Endothelial cell of umbilical vein (primary cell): Measurements from ENCODE around the gene CELSR1. TPM values are rescaled to one million over a fixed set of nuclear protein-coding genes. Genes with fewer than 3 reads are reported as not detected.

Experiments used
- BruUV-seq: library from RNA; stranded (reverse); fragments of 400-500 nt; replicated peaks from 2 replicates; lab custom pipeline; 2021; lab: Mats Ljungman, UMichigan
- CTCF ChIA-PET: fragments of 300-600, 350-600 bp; sonication (Branson Sonifier 250); formaldehyde crosslinking; loops from one replicate; lab custom pipeline; 2021; ENCODE audit warnings: antibody characterized with exemption, inconsistent platforms; lab: Charles Lee
- POLR2A ChIA-PET: fragments of 300-600, 350-600 bp; sonication (Branson Sonifier 250); formaldehyde crosslinking; loops from one replicate; lab custom pipeline; 2021; ENCODE audit warnings: antibody characterized with exemption, inconsistent platforms; lab: Charles Lee
- DNase-seq: peaks from one replicate; pipeline ENCODE4 v3.0.0-alpha.2; 2011; ENCODE audit warnings: low read depth, low spot score
- FAIRE-seq: peaks from 2 replicates; lab custom pipeline; 2011; peaks lifted over from hg19 to GRCh38; lab: Jason Lieb, UNC
- H2AFZ ChIP-seq: 2 replicates; pipeline ENCODE4 v1.6.0; 2012; ENCODE audit warnings: low read depth, low read length, control low read depth, inconsistent platforms
- H3K27ac ChIP-seq: 2 replicates; pipeline ENCODE4 v1.5.1; 2011; ENCODE audit warnings: low read depth, mild to moderate bottlenecking, control low read depth, low read length, moderate library complexity; ENCODE audit not compliant: insufficient read depth
- H3K27me3 ChIP-seq, 2 experiments: 2 replicates each; pipeline versions ENCODE4 v1.6.0 to v1.6.1; 2011; ENCODE audit warnings: low read length in 2 of 2, mixed read lengths in 1 of 2; ENCODE audit not compliant: control insufficient read depth in 2 of 2, insufficient read depth in 2 of 2
- H3K36me3 ChIP-seq, 2 experiments: 2 replicates in 1 of 2; 3 replicates in 1 of 2; pipeline ENCODE4 v1.5.1; 2011; ENCODE audit warnings: low read length in 2 of 2, mild to moderate bottlenecking in 1 of 2, moderate library complexity in 1 of 2; ENCODE audit not compliant: control insufficient read depth in 2 of 2, insufficient read depth in 2 of 2; ENCODE audit errors: extremely low read depth in 1 of 2
- H3K4me1 ChIP-seq: 3 replicates; pipeline ENCODE4 v1.5.1; 2011; ENCODE audit warnings: mild to moderate bottlenecking, low read length; ENCODE audit not compliant: control insufficient read depth, insufficient read depth; ENCODE audit errors: extremely low read depth
- H3K4me2 ChIP-seq: 2 replicates; pipeline ENCODE4 v1.6.1; 2011; ENCODE audit warnings: low read length, control low read depth, mixed read lengths; ENCODE audit not compliant: insufficient read depth
- H3K4me3 ChIP-seq, 3 experiments: fragments of 200-600 bp in 1 of 3; sonication (generic), shearing (Covaris generic) in 1 of 3; replicated peaks in 1 of 3; 2 replicates each; pipeline ENCODE4 v1.5.1; 2011 to 2016; ENCODE audit warnings: control low read depth in 3 of 3, low read length in 3 of 3, mild to moderate bottlenecking in 2 of 3, inconsistent platforms in 1 of 3, low read depth in 1 of 3, moderate library complexity in 1 of 3; ENCODE audit not compliant: insufficient read depth in 1 of 3
- H3K79me2 ChIP-seq: 2 replicates; pipeline ENCODE4 v1.6.0; 2012; ENCODE audit warnings: low read length, inconsistent platforms; ENCODE audit not compliant: control insufficient read depth, insufficient read depth
- H3K9ac ChIP-seq: replicated peaks from 2 replicates; pipeline ENCODE3; 2011; ENCODE audit warnings: low read length, control low read depth; ENCODE audit not compliant: insufficient read depth; ENCODE audit errors: extremely low read depth
- H3K9me1 ChIP-seq: replicated peaks from 3 replicates; pipeline ENCODE4 v1.6.0; 2011; ENCODE audit warnings: mild to moderate bottlenecking, low read length; ENCODE audit not compliant: control insufficient read depth, insufficient read depth; ENCODE audit errors: extremely low read depth
- H3K9me3 ChIP-seq: replicated peaks from 2 replicates; pipeline ENCODE4 v1.5.1; 2012; ENCODE audit warnings: low read length, inconsistent platforms; ENCODE audit not compliant: control insufficient read depth, insufficient read depth
- H4K20me1 ChIP-seq: replicated peaks from 2 replicates; pipeline ENCODE3; 2011; ENCODE audit warnings: mild to moderate bottlenecking, low read length; ENCODE audit not compliant: control insufficient read depth, insufficient read depth; ENCODE audit errors: extremely low read depth
- EZH2 ChIP-seq: IDR thresholded peaks from 2 replicates; pipeline ENCODE4 v1.6.1; 2012; ENCODE audit warnings: borderline replicate concordance, low read depth, mild to moderate bottlenecking, moderate library complexity, low read length, inconsistent platforms; ENCODE audit not compliant: severe bottlenecking
- FOS ChIP-seq: IDR thresholded peaks from 2 replicates; pipeline ENCODE4 v1.6.1; 2011; ENCODE audit warnings: mild to moderate bottlenecking, low read length, moderate library complexity, borderline replicate concordance; ENCODE audit not compliant: insufficient read depth
- GATA2 ChIP-seq: IDR thresholded peaks from 2 replicates; pipeline ENCODE4 v1.7.0; 2011; ENCODE audit warnings: low read depth, mild to moderate bottlenecking, moderate library complexity, mixed read lengths, low read length; ENCODE audit not compliant: insufficient read length, insufficient read depth
- JUN ChIP-seq: IDR thresholded peaks from 2 replicates; pipeline ENCODE4 v1.6.1; 2011; ENCODE audit warnings: borderline replicate concordance, low read depth; ENCODE audit not compliant: insufficient read length, insufficient read depth
- MAX ChIP-seq: IDR thresholded peaks from 2 replicates; pipeline ENCODE4 v1.6.1; 2011; ENCODE audit not compliant: insufficient read depth, insufficient read length
- MYC ChIP-seq: IDR thresholded peaks from one replicate; pipeline ENCODE4 v1.6.1; 2011; ENCODE audit warnings: mild to moderate bottlenecking, low read depth, low read length
- POLR2A ChIP-seq: IDR thresholded peaks from 2 replicates; pipeline ENCODE4 v1.6.1; 2012; ENCODE audit warnings: low read depth, mild to moderate bottlenecking, control low read depth, low read length
- POLR2AphosphoS5 ChIP-seq: IDR thresholded peaks from 2 replicates; pipeline ENCODE4 v1.6.1; 2012; ENCODE audit warnings: low read depth, mild to moderate bottlenecking, control low read depth, low read length, moderate library complexity; ENCODE audit not compliant: insufficient read depth
- dilution Hi-C: fragments of 300-500 bp; cut with MboI; formaldehyde crosslinking; loops from one replicate; pipeline ENCODE4 v1.15.0; 2019; ENCODE audit warnings: low sequenced_read_pairs; ENCODE audit not compliant: extremely low pct_ligation_motif_present
- intact Hi-C: fragments of 100-400 bp; cut with micrococcal nuclease; formaldehyde crosslinking; loops from one replicate; pipeline ENCODE4 v1.10.0; 2022
- polyA plus RNA-seq, 4 experiments: library from polyadenylated mRNA; depleted of rRNA in 3 of 4; stranded (reverse) in 3 of 4; unstranded in 1 of 4; fragments of >200 nt; gene quantifications; 2 replicates each; pipeline versions ENCODE4 v1.2.1 to v1.2.3, GENCODE V29; 2011 to 2012; ENCODE audit warnings: missing spikeins in 1 of 4
- total RNA-seq: library from RNA; stranded (reverse); gene quantifications from 2 replicates; pipeline ENCODE4 v1.2.3, GENCODE V29; 2021
- TF ChIP-seq, protein P1 (sequence below), 2 donors: IDR thresholded peaks; 1 replicate in 1 of 2; 2 replicates in 1 of 2; pipeline ENCODE4 v1.5.1; 2011; ENCODE audit warnings: low read length in 2 of 2, mild to moderate bottlenecking in 2 of 2, moderate library complexity in 2 of 2, control low read depth in 1 of 2, inconsistent platforms in 1 of 2, low read depth in 1 of 2; ENCODE audit not compliant: insufficient read depth in 1 of 2; ENCODE audit errors: extremely low read depth in 1 of 2

CELSR1 gene
- total and polyA plus RNA-seq, 2 donors (not counting 3 experiments of a cell fraction or from before 2014, with no cell fraction given) = 3.7 to 5.4 TPM

DNA sequence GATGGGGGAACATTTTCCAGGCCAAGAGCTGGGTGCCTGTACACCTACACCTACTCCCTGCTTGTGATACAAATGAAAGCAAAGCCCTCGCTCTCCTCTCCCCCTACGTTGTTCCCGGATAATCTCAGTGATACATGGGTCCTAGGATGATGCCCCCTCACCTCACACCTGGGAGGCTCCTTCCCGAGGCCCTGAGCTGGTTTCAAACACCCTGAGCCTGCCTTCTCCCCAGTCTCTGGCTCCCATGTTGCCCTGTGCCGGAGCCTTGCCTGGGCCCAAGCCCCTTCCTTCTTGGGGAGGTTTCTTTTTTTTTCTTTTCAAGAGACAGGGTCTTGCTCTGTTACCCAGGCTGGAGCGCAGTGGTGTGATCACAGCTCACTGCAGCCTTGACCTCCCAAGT lies 178.7 kb downstream of the CELSR1 start:
- H3K9me3 ChIP-seq = no peaks in the 10 kb centered on the region
- H3K4me1 ChIP-seq = no peaks in the 10 kb centered on the region
- H3K9ac ChIP-seq = no peak overlapping the region
- H3K27me3 ChIP-seq = no peaks in the 10 kb centered on the region
- peaks cover 3 to 9% of the 10 kb centered on the region in 2 experiments for H3K36me3 ChIP-seq
- intact Hi-C loops (no loop called here), dilution Hi-C loops (no loop called here)
- ChIA-PET CTCF (interaction anchor here (1.2 to 6.0 kb wide), 2 partner anchors 9 to 183 kb away, joined by 3 to 43 read pairs; no protein-coding TSS in a partner anchor), POLR2A (interaction anchor here (1.1 kb wide), 1 partner anchor 9 kb away, joined by 3 read pairs; no protein-coding TSS in a partner anchor)
- no peak overlapping the region for H3K4me2 ChIP-seq
- no peak overlapping the region for H3K4me3 ChIP-seq
- H3K9me1 ChIP-seq = no peaks in the 10 kb centered on the region
- DNase-seq (no peak), FAIRE-seq (no peak)
- TF ChIP-seq MAX (no peak), JUN (no peak), POLR2AphosphoS5 (no peak), GATA2 (no peak), FOS (no peak), POLR2A (no peak), MYC (no peak), EZH2 (no peak)
- TF ChIP-seq, protein P1, sequence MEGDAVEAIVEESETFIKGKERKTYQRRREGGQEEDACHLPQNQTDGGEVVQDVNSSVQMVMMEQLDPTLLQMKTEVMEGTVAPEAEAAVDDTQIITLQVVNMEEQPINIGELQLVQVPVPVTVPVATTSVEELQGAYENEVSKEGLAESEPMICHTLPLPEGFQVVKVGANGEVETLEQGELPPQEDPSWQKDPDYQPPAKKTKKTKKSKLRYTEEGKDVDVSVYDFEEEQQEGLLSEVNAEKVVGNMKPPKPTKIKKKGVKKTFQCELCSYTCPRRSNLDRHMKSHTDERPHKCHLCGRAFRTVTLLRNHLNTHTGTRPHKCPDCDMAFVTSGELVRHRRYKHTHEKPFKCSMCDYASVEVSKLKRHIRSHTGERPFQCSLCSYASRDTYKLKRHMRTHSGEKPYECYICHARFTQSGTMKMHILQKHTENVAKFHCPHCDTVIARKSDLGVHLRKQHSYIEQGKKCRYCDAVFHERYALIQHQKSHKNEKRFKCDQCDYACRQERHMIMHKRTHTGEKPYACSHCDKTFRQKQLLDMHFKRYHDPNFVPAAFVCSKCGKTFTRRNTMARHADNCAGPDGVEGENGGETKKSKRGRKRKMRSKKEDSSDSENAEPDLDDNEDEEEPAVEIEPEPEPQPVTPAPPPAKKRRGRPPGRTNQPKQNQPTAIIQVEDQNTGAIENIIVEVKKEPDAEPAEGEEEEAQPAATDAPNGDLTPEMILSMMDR (IDR thresholded peaks at IDR 0.05; ENCODE audit: extremely low read depth in 1 of 2, insufficient read depth in 1 of 2, low read depth in 1 of 2, low read length in 2 of 2) = no peak
- H3K27ac ChIP-seq = no peak overlapping the region
- H2AFZ ChIP-seq = no peak overlapping the region
- no TSS peak for BruUV-seq
- no peaks in the 10 kb centered on the region for H4K20me1 ChIP-seq
- no peaks in the 10 kb centered on the region for H3K79me2 ChIP-seq
